Measurements from ENCODE around the gene SHC2.

DNA sequence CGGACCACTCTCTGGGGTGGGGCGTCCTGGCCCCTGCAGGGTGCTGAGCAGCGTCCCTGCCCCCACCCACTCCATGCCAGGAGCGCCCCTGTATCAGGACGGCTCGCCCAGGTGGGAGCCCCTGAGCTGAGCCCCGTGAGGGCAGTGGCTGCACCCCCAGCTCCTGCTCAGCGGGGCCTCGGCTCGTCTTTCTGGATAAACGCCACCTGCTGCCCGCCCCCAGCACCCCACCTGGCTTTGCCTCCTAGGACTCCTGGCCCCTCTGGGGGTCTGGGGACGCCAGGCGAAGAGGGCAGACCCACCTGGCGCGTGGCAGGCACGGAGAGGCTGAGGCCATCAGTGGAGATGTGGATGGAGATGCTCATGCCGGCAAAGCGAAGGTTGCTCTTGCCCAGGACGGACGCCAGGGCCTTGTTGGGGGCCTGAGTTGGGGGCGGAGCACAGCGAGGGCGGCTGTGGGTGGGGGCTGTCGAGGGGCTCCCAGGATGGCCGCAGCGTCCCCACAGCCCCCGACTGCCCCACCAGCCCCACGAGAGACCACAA lies 22.3 kb downstream of the SHC2 start:
- TF ChIP-seq, protein P1, sequence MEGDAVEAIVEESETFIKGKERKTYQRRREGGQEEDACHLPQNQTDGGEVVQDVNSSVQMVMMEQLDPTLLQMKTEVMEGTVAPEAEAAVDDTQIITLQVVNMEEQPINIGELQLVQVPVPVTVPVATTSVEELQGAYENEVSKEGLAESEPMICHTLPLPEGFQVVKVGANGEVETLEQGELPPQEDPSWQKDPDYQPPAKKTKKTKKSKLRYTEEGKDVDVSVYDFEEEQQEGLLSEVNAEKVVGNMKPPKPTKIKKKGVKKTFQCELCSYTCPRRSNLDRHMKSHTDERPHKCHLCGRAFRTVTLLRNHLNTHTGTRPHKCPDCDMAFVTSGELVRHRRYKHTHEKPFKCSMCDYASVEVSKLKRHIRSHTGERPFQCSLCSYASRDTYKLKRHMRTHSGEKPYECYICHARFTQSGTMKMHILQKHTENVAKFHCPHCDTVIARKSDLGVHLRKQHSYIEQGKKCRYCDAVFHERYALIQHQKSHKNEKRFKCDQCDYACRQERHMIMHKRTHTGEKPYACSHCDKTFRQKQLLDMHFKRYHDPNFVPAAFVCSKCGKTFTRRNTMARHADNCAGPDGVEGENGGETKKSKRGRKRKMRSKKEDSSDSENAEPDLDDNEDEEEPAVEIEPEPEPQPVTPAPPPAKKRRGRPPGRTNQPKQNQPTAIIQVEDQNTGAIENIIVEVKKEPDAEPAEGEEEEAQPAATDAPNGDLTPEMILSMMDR (conservative IDR thresholded peaks at IDR 0.05; ENCODE audit: low read depth, low read length): no peak
- TF ChIP-seq EZH2 (IDR thresholded peaks at IDR 0.05; ENCODE audit: borderline replicate concordance, low read depth, low read length, poor library complexity, severe bottlenecking): no peak
